Activated T-cell treated with anti-CD3 and anti-CD28 coated beads for 4 hours (primary cell): ENCODE results near the gene ASB5.

Source experiments
- DNase-seq: peaks from one replicate; pipeline ENCODE4 v3.0.0-alpha.2; 2020

Gene ASB5

DNA sequence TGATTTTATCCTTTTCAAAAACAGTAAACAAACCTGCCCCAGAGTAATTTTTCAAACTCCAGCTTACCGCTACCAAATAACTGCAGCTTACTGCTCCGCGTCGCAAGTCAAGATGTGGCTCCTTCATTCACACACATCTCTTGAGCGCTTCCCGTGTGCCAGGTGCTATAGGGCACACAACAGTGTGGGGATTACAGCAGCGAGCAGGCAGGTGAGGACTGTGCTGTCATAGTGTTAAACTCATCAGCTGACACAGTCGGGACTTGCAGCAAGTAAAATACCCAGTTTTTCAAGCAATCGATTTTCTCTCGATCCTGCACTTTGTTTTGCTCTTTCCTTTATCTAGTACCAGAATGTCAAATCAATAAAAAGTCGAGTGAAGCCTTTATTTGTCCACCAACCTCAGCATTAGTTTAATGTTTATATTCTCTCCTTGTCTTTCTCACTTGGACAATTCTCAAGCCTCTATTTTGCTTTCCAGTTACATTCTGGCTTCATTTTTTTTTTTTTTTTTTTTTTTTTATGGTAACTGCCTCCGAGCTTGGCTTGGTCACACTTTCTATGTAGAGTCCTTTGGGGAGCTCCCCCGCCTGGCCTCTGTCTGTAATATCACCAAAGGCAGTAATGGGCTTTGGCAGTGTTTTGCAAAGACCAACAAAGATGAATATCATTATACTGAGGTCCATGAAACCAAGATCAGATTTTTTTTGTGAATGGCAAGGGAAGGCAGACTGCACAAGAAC lies 8.3 kb upstream of the ASB5 start:
- peak; percentile 0 for DNase-seq

DNA sequence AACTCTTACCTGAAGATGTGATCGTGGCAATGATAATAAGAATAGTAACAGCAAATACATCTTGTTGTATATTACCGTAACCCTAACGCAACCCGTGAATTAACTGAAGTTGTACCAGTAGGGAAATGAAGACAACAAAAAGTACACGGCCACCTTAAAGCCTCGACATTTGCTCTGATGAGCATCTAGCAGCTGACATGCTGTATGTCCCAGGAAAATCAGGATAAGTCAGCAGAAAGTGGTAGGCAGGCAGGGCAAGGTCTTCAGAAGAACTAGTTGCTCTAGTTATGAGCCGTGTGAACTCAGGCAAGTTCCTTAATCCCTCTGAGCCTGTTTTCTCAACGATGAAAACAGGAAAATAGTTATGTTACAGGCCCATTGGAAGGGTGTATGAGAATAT lies 7.7 kb upstream of the ASB5 start:
- DNase-seq = no peak

DNA sequence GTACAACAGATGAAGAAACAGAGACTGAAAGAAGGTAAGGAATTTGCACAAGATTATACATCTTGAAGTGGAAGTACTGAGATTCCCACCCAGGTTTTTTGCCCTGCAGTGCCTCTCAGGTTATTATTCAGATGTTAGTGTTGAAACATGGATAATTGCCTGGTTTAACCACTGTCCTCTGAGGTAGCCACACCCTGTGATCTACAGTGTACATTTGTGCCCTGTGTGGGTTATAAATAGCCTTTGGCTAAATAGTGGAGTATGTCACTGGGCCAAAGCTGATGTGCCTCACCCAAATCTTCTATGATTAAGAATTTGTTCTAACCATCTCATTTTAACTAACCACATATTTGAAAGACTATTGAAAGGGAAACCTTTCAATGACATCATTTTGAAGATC lies 5.4 kb upstream of the ASB5 start:
- no peak for DNase-seq

DNA sequence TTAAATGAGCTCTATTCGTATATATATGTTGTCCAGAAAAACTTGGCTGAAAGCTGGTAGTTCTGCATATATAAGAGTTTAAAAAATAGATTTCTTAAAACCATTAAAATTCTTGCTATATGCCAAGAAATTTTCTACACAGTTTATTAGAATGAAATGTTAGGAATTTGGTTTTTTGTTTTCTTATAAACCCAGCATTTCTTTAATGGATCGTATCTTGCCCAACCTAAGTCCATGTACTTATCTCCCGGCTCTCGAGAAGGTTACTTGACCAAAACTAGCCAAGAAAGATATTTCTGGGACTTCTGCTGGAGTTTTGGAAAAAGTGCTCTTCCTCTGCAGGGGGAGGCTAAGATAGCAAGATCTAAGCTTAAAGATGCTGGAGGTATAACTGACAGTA lies 4.7 kb upstream of the ASB5 start:
- no peak for DNase-seq

DNA sequence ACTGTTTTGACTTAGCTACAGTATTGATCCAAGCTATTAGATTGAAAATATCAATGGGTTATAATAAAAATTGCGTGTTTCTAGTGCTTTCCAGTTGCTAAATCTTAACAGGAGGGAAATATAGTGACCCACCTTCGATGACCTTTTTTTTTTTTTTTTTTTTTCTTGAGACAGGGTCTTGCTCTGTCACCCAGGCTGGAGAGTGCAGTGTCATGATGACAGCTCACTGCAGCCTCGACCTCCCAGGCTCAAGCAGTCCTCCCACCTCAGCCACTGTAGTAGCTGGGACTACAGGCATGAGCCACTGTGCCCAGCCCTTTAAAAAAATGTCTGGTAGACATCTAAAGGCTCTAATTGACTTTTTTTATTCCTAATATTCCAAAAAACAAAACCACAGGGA lies 3.8 kb upstream of the ASB5 start:
- DNase-seq = no peak

DNA sequence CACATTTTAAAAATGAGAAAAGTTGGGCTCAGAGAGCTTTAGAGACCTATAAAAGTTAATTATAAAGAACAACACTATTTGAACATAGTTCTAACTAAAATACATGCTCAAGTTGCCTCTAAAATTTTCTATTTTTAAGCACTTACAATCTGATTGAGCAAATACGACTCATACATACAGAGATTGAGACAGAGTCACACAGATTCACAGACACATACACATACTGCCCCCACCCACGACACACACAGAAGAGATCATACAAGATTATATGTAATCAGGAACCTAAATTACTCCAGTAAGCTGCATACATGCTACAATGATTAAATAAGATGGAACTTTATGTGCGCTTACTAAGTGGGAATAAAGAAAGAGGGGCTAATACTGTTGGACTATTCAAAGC lies 2.7 kb upstream of the ASB5 start:
- DNase-seq = no peak

DNA sequence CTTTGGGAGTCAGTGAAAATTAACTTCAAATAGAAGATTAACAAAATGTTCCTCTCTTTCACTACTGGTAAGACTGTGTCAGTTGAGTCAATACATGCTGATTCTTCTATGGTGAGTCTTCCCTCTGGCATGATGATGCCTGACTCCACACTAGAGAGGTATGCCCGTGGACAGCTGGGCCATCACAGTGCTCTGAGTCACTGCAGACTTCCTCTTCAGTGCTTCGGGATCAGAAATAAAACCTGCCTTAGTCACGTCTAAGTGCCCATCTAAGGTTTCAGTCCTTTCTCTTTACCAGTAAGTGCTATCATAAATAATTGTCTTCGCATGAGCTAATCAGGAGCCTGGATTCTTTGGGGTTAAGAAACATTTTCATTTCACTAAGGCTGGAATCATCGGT lies 1.6 kb upstream of the ASB5 start:
- DNase-seq = no peak

DNA sequence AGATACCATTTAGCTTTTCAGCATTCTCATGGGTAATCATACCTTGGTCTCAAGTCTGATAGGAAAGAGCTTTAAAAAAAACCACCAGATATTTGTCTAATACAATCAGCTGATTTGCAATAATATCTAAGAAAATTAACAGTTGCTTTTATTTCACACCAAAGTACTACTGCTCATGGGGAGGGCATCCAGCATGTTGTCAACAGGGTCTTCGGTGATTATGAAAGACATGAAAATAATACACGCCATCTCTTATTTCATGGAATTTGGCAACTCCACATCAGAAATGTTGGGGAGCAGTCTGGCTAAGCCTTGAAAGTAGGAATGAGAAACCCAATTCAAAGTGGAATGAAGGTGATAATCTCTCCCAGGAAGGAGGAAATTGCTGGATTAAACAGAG lies 3.0 kb downstream of the ASB5 start:
- no peak for DNase-seq

DNA sequence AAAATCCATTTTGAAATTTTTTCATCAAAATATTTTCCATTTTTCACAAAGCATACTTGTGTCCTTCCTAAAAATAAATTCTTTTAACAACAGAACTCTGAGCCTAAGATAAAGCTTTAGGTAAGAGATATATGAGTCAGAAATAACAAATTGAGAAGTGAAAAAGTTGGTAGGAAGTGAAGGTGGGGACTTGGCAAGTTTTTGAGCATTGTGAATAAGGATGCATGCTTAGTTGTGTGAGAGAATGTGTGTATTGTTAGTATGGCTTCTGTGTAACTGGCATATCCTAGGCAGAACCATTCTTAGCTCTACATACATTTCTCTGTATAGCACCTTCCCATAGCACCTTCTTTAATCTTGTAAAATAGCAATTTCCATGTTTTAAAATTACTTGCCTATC lies 6.8 kb downstream of the ASB5 start:
- DNase-seq = no peak

DNA sequence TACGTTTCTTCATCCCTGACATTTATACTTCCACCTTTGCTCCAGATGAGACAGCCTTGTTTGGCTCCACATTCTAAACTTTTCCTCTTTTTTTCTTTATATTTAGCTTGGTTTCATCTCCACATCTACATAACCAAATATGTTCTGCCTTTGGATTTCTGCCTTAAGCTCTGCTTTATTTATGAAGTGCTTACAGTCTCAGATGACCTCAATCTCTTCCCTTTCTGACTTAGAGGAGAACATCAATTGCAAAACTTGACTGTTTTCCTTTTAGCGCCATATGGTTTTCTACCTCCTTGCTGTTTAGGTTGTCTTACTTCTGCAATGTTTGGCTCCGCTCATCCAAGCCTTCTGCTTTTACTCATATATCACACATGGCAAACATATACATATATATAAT lies 7.5 kb downstream of the ASB5 start:
- DNase-seq = no peak

DNA sequence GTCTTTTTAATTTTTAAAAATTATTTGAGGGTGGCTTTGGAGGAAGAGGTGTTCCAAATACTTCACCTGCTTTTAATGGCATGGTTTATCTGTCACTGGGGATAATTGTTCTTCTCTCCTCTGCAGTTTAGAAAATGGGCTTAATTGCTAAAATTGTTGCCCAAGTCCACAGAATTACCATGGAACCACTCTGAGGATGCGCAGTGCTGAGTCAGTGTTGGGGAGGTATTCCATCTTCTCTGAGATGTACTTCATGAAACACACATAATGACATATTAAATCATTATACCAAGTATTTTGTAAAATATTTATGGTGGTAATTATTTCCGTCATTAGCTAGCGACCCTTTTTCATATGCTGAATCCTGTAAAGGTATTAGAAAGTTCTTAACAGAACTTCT lies 8.0 kb downstream of the ASB5 start:
- DNase-seq = no peak

DNA sequence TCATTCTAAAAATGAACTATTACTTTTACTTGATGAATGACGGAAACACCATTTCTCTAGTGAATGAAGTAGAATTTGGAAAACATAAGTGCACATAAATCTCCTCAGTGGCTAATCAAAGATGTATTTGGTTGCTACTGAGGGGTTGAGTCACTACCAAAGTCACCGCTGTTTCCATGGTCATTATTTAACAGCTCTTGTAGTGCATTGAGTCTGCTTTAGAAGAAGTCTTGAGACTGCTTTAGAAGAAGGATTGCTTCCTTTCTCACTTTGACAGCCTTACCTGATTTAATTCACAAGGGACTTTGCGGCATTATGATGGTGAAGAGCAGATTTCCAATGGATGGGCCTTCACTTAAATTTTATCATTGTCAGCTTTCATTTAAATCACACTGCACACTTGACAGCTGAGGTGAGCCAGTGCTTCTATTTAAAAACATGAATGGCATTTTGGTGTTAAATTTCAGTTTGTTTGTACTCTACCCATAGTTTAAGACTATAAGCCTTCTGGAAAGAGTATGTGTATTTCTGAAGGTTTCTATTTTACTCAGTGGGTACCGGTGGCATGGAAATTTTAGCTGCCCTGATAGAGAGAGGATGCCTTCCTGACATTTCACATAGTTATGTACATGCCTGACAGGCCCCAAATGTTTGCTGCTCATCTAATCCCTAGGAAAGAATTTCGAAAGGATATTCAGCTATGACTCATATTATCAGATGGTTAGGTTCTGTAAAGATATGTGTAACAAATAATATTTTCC lies 9.5 kb downstream of the ASB5 start:
- DNase-seq = no peak

DNA sequence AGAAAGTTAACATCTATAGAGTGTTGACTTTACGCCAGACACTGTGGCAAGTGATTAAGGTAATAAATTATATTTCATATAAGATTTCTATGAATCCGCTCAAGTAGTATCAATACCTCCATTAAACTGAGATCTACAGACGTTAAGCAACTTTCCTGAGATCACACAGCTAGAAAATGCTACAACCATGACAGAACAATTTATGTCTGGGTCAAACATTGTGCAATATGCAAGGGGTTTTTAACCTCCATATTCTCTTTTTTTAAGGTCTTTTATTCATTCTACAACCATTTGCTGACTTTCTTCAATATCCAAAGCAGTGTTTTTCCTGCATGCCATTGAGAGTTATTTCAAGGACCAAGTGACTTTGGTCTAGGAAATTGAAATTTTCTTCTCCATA lies 10.9 kb downstream of the ASB5 start:
- DNase-seq = no peak

DNA sequence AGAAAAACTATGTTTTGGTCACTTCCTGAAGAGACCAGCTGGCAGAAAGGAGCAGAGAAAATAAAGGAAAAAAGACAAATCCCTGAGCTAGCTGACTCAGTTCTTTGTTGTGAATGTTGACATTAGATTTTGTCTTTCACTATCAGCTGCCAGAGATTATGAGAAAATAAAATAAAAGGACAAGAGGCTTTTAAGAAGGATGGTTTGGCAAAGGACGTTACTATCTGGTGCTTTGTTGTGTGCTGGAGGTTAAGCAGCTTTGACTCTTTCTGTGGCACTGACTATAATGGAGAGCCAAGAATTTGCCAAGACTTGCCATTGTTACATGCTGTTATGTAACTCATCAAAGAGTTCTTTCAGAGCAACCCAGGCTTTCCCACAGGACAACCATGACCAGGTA lies 12.1 kb downstream of the ASB5 start:
- no peak for DNase-seq

DNA sequence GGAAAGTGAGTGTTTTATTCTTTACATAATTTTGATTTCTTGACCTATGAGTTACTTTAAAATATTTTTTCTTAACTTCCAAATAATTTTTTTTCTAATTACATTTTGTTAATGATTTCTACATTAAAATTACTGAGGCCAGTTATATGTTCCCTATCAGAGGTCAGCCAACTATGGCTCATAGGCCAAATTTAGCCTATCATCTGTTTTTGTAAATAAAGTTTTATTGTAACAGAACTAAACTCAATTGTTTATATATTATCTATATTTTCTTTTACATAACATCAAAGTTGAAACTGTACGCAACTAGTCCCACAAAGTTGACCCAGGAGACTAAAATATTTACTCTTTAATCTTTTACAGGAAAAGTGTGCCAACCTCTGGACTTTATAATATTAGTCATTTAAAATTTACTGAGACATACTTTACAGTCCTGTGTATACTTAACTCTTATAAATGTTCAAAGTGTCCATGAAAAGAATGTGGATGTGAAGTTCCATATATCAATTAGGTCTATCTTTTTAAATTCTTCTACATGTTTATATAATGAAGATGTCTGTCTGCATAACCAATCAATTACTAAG lies 26.2 kb downstream of the ASB5 start:
- no peak for DNase-seq

DNA sequence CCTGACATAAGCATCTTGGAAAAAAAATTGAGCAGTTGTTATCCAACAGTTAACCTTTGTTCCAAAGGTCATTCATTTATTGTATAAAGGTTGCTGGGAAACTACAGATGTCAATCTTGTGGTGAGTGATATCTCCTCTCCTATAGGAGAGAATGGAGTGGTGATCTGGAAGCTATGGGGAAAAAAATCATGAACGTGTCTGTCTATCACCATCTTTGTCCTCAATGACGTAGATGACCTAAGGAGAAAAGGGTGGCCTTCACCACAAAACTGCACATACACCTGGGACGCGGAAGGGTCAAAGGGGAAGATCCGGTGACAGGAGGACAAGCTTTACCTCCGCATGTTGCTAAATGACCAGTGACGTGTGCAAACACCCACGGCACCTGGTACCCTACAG lies 27.3 kb downstream of the ASB5 start:
- DNase-seq = no peak

DNA sequence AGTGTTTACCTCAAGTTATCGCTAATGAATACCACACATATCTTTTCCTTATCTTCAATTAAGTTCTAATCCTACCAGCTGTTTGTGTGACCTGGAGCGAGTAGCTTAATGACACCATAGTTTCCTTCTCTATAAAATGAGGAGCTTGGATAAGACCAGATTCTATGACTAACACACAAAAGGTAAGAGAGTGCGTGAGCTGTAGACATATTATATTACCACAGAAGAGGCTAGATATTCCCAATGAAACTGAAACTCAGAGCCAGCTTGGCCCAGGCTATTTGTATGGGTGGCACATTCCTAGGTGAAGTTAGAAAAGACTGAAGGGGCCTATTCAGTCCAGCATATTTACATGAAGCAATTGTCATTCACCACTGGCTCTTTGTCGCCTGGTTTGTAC lies 30.2 kb downstream of the ASB5 start:
- no peak for DNase-seq

DNA sequence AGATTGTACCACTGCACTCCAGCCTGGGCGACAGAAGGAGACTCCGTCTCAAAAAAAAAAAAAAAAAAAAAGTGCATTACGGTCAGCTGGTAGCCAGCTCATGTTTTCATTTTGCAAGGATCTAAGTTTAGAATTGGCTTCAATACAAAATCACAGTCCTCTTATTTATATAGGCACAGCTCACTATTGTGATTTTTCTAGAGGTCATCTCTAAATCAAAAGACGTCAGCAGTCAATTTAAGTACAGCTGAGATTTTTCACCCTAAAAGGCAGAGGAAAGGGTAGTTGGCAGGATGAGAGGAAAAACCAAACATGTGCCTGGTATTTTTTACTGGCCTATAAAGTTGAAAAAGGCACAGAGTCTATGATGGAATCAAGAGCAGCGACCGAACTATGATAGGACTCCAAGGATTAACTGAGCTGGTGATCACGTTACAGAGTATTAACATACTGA lies 30.8 kb downstream of the ASB5 start:
- DNase-seq = no peak

DNA sequence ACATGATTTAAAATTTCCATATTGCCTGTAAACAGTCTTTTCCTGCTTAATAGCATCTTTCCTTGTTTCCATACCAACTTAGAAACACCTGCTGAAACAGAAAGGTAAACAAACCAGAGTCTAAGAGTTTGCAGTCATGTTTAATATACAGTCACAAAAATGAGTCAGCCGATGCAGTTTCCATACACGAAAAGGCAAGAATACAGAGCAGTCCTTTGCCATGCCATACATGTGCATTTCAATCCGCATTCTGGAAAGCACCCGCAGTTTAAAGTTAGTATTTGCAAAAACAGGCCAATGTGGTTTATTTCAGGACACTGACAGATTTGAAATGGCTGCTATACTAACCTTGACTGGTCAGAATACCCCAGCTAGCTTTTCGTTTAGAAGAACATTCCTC lies 32.1 kb downstream of the ASB5 start:
- DNase-seq = no peak

DNA sequence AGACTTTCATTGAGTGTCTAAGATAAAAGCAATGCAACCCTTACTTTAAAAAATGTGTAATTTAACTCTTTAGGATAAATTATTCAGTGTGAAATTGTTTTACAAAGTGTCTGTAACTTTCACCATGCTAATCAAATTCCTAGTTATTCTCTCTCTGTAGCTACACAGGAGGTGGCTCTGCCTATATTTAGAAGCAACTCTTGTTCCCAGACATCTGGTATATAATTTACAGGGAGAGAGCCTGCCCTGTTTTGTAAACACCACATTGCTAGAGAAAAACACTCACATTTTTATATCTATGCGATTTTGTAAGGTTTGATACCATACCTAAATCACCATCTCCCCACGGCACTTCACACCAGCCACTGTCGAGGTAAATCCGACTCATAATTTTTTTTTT lies 38.2 kb downstream of the ASB5 start:
- no peak for DNase-seq

DNA sequence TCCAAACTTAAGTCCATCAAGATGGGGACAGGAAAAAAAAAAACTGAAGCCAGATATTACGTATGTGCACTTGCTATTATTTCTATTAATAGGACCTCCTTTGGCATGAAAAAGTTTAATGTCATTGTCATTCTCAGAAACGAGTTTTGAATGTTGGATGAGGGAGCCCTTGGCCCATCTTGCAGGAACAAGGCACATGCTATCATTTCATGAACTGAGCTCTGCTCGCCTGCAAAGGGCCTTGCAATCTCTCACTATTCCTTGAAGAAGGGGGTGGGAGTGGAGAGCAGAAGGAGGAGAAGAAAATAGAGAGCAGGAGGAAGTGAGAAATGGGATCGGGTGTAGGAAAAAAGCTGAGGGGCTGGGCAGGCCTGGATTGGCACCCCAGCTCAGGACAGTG lies 39.4 kb downstream of the ASB5 start:
- no peak for DNase-seq

DNA sequence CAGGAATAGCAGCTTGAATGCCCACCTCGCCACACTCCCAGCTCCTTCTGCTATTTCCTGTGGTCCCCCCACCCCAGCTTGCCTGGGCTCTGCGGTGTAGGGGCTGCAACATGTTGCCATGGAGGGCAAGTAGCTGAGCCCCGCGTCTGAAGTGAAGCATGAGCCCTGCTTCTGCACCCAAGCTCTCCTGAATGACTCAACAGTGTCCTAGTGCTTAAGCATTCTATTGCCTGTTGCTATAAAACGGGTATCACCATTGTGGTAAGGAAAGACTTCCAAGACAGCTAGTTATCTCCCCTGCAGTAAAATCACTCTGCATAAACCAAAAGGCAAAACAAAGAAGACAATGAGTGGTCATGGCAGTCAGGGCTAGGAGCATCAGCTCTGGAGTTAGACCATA lies 42.3 kb downstream of the ASB5 start:
- DNase-seq = no peak

DNA sequence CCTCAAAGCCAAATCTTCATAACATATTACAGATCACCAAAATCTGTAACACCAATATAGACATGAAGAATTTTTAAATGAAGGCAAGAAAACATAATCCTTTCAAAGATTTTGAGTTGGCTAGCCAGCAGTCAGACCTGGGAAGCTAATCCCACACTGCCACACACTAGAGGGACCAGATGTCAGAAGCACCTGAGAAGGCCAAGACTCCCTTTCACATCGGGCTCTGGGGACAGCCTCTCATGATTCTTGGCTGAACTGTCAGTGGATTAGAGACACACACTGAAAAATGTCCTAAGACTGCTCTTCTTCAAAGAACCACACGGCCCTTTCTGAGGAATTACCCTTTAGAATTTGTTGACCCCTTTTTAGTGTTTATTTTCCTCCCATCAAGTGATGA lies 45.5 kb downstream of the ASB5 start:
- DNase-seq = no peak

DNA sequence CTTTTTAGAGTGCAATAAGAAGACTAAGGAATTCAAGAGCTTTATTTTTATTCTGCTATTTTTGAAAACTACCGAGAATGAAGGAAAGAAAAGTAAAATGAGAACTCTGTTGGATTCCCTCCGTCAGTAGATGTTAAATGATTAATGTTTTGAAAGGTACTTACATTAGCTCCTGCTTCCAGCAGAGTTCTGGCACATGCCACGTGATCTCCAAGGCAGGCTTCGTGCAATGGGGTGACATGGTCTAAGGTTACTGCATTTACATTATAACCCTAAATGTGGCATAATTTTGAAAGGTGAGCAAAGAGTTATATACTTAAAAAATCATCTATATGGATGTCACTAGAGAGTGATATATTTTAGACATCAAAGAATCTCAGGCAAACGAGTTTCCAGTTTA lies 46.9 kb downstream of the ASB5 start:
- no peak for DNase-seq

DNA sequence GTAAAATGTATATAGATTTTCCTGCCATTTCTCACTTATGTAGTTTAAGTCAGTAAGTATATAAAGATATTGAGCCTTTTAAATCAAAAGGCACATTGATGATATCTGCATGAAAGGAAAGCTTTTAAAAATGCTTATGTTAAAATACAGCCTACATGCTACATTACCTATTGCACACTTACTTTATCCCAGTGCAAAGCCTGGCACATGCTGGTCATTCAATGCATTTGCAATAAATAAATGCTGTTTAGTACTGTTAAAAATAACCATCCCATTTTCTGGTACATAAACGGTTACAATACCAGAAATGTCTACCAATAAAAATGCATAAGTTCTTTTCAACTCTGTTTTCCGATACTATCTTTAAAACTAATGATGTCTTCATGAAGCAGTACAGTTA lies 51.5 kb downstream of the ASB5 start:
- DNase-seq = no peak
